ENCODE measurements around the gene ZMIZ1. TPM values are rescaled to one million over a fixed set of nuclear protein-coding genes. Genes with fewer than 3 reads are reported as not detected.

The ZMIZ1 gene
- polyA plus RNA-seq, 1 experiment = 13.0 TPM

GRCh38 chr10:79089632-79090031 lies 20.9 kb downstream of the ZMIZ1 start:
- ChIA-PET POLR2A (no interaction called here), CTCF (no interaction called here)
- peaks cover 11% of the 10 kb centered on the region for H3K36me3 ChIP-seq (ENCODE audit: control insufficient read depth, insufficient read depth, low read length)
- H3K4me3 ChIP-seq (ENCODE audit: low read depth, low read length) = no peak overlapping the region
- no peak for DNase-seq (ENCODE audit: low read depth)
- no peaks in the 10 kb centered on the region for H3K27me3 ChIP-seq (ENCODE audit: control insufficient read depth, insufficient read depth, low read length)
- no peak for TF ChIP-seq CTCF (IDR thresholded peaks at IDR 0.05; ENCODE audit: insufficient read depth, low read depth, low read length)

GRCh38 chr10:79090134-79090803 lies 21.5 kb downstream of the ZMIZ1 start:
- no peaks in the 10 kb centered on the region for H3K27me3 ChIP-seq (ENCODE audit: control insufficient read depth, insufficient read depth, low read length)
- DNase-seq (ENCODE audit: low read depth) = no peak
- no peak for TF ChIP-seq CTCF (IDR thresholded peaks at IDR 0.05; ENCODE audit: insufficient read depth, low read depth, low read length)
- H3K4me3 ChIP-seq (ENCODE audit: low read depth, low read length) = no peak overlapping the region
- ChIA-PET CTCF (interaction anchor here (1.6 kb wide), 1 partner anchor 105 kb away, joined by 7 read pairs; no protein-coding TSS in a partner anchor), POLR2A (no interaction called here)
- H3K36me3 ChIP-seq (ENCODE audit: control insufficient read depth, insufficient read depth, low read length) = peaks cover 10% of the 10 kb centered on the region

- CTCF ChIA-PET = interaction anchor here (0.7 kb wide), 1 partner anchor 9 kb away, joined by 3 read pairs; no protein-coding TSS in a partner anchor
These were observed 23.6 kb downstream of the ZMIZ1 start for GRCh38 chr10:79092292-79092896.

GRCh38 chr10:79093658-79094411 lies 25.1 kb downstream of the ZMIZ1 start:
- H3K27me3 ChIP-seq (ENCODE audit: control insufficient read depth, insufficient read depth, low read length) = no peaks in the 10 kb centered on the region
- no peak for TF ChIP-seq CTCF (IDR thresholded peaks at IDR 0.05; ENCODE audit: insufficient read depth, low read depth, low read length)
- no peak for DNase-seq (ENCODE audit: low read depth)
- peaks cover 8% of the 10 kb centered on the region for H3K36me3 ChIP-seq (ENCODE audit: control insufficient read depth, insufficient read depth, low read length)
- ChIA-PET CTCF (no interaction called here), POLR2A (no interaction called here)
- H3K4me3 ChIP-seq (ENCODE audit: low read depth, low read length) = no peak overlapping the region

More at GRCh38 chr10:79092292-79092896, 23.6 kb downstream of the ZMIZ1 start:
- no peak overlapping the region for H3K4me3 ChIP-seq (ENCODE audit: low read depth, low read length)
- no peak for DNase-seq (ENCODE audit: low read depth)
- no peak for TF ChIP-seq CTCF (IDR thresholded peaks at IDR 0.05; ENCODE audit: insufficient read depth, low read depth, low read length)
- no peaks in the 10 kb centered on the region for H3K27me3 ChIP-seq (ENCODE audit: control insufficient read depth, insufficient read depth, low read length)
- POLR2A ChIA-PET = interaction anchor here (0.7 kb wide), 1 partner anchor 63 kb away, joined by 11 read pairs; no protein-coding TSS in a partner anchor
- H3K36me3 ChIP-seq (ENCODE audit: control insufficient read depth, insufficient read depth, low read length) = peaks cover 9% of the 10 kb centered on the region
